Right renal pelvis (tissue), 4 donors: ENCODE data around the gene SLC22A24. TPM values are rescaled to one million over a fixed set of nuclear protein-coding genes. Genes with fewer than 3 reads are reported as not detected.
"Not testable (repeated sequence)": the region's sequence is repeated elsewhere in the genome, so short reads cannot be mapped to it uniquely, and the experiment has no call there.

Source experiments
- DNase-seq, 4 donors: peaks; one replicate each; pipeline ENCODE4 v3.0.0-alpha.2; 2013; ENCODE audit warnings: low read depth in 4 of 4, low spot score in 3 of 4, missing footprints in 1 of 4
- polyA plus RNA-seq, 4 donors: library from polyadenylated mRNA; unstranded; fragments of 120-200 nt; gene quantifications; one replicate each; pipeline ENCODE4 v1.2.1, GENCODE V29; 2013; ENCODE audit not compliant: insufficient read length in 4 of 4

SLC22A24 gene, protein sequence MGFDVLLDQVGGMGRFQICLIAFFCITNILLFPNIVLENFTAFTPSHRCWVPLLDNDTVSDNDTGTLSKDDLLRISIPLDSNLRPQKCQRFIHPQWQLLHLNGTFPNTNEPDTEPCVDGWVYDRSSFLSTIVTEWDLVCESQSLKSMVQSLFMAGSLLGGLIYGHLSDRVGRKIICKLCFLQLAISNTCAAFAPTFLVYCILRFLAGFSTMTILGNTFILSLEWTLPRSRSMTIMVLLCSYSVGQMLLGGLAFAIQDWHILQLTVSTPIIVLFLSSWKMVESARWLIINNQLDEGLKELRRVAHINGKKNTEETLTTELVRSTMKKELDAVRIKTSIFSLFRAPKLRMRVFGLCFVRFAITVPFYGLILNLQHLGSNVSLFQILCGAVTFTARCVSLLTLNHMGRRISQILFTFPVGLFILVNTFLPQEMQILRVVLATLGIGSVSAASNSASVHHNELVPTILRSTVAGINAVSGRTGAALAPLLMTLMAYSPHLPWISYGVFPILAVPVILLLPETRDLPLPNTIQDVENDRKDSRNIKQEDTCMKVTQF
- polyA plus RNA-seq: under 1 TPM; 0.14 to 0.86 (median 0.35) TPM

DNA sequence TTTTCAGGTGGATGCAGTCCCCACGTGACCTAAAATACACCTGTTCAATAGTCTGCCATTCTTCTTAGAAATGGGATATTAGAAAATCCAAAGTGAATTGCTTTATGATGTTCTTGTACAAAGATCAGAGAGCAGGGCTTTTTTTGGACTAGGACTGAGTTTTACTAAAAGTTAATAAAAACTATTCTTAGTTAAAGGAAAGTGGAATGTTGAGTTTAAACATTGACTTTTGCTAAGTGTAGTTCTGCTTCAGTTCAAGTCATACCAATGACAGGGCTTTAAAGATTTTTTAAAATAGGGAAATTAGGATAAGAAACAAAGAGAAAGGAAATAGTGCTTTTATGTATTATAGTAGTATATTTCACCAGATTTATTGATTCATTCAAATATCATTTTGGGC lies at the start of gene SLC22A24:
TSS of gene SLC22A24 (minus strand) at position 101 of the 400 bp plus-strand sequence. CDS start 442 bp downstream, outside the sequence.
- no peak for DNase-seq

DNA sequence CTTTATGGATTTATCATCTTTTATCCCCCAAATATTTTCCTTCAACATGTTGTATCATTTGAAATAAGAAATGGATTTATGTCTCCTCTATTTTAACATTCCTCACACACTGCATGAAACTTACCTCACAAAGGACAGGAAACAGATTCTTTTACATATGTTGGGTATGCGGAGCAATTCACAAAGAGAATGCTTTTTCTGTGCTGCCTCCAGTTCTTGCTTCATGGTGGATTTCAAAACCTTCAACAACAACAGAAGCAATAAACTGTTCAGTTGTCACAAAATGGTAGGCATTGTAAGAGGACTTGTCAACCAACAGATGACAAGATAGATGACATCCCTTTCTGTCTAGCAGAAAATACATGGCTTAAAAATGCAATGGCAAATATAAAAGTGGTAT lies 36.5 kb upstream of the SLC22A24 start:
- no peak for DNase-seq

DNA sequence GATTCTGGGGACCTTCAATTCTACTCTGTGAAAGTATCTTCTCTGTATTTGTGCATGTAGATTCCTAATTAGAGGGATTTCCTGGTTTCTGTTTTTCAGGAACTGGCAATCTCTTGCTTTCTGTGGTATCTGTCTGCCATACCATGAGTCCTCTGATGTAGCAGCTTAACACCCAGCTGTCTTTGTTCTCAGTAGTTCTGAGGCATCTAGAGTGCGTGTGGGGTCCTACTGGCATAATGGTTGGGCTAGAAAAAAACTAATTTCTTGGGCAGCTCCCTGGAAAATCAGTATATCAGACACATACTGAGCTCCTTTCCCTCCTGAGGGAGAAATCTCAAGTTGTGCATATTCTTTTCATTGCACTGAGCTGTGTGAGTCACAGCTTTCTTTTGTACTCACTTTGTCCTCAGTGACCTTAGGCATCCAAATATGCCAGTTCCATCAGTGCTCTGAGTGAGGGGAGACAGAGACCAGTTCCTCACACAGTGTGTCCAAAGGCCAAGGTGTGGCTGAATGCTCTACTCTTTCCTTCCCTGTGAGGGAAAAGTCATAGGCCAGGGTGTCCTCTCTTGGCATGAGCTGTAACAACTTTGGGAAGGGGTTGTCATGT lies 35.5 kb upstream of the SLC22A24 start:
- no peak for DNase-seq

DNA sequence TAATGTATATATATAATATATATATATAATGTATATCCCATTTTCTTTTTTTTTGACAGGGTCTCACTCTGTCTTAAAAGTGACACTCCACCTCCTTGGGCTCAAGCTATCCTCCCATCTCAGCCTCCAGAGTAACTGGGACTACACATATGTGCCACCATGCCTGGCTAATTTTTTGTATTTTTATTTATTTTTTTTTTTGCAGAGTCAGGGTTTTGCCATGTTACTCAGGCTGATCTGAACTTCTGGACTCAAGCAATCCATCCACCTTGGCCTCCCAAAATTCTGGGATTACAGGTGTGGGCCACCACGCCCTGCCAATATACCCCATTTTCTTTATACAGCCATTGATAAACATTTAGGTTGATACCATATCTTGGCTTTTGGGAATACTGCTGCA lies 33.9 kb upstream of the SLC22A24 start:
- DNase-seq: no peak

DNA sequence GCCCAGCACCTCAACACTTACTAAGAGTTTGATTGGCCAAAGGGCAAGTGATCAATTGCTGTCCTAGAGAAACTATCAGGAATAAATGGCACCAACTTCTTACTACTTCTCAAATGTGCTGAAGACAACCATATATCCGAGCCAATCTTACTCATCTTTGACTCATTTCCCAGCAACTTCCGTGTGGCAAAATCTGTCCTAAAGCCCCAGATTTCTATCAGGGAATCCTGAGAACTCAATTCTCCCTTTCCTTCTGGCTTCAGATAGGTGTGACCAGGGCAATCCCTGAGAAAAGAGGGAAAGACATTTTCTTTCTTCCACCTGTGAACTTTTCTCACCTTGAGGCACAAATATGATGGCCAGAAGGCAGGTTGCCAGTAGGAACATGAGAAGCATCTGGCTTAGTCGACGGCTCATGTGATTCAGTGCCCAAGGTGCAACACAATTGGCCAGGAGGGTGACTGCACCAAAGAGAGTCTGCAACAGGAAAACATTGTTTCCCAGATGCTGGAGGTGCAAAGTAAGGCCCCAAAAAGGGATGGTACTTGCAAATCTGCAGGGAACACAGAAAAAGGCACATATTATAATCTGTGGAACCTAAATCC lies 21.8 kb upstream of the SLC22A24 start:
- no peak for DNase-seq

DNA sequence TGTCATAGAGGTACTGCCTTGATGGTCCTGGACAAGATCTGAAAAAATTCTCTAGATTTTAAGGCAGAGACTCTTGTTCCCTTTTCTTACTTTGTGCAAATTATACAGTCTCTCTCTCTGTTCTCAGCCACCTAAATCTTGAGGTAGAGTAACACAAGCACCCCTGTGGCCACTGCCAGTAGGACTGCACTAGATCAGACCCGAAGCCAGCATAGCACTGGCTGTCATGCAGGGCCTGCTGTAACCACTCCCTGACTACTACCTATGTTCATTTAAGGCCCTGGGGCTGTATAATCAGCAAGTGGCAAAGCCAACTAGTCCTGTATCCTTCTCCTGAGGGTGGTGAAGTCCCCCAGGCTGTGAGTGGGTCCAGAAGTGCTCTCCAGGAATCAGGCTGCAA lies 11.8 kb upstream of the SLC22A24 start:
- no peak for DNase-seq

DNA sequence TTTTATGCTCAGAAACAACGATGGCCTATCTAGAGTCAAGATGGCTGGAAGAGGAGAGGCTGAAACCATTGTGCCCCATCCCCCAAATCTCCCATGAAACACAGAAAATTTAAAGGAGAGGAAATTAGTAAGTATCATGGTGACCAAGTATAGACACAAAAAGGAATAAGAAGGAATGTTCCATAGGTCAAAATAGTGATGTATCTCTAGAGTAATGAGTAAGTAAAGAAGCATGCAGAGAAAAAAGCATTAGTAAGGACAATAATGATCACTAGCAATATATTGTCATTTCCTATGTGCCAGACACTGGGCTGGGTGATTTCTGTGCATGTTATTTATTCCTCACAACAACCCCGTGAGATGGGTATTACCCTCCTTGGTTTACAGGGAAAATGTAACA lies 2.6 kb upstream of the SLC22A24 start:
- no peak for DNase-seq

DNA sequence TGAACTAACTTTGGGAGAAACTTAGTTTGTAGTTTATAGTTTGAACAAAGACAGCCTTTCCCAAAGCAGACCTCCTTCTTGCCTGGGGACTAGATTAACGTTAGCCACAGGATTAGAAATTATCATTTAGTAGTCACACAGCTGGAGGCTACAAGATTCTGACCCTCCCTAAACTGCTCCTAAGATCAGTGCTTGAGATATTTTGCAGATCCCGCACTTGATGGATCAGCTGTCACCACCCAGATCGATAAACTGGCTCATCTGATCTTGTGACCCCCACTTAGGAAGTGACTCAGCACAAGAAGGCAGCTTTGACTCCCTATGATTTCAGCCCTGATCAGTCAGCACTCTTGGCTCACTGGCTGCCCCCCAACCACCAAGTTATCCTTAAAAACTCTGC lies 1.6 kb downstream of the SLC22A24 start:
- DNase-seq: no peak

DNA sequence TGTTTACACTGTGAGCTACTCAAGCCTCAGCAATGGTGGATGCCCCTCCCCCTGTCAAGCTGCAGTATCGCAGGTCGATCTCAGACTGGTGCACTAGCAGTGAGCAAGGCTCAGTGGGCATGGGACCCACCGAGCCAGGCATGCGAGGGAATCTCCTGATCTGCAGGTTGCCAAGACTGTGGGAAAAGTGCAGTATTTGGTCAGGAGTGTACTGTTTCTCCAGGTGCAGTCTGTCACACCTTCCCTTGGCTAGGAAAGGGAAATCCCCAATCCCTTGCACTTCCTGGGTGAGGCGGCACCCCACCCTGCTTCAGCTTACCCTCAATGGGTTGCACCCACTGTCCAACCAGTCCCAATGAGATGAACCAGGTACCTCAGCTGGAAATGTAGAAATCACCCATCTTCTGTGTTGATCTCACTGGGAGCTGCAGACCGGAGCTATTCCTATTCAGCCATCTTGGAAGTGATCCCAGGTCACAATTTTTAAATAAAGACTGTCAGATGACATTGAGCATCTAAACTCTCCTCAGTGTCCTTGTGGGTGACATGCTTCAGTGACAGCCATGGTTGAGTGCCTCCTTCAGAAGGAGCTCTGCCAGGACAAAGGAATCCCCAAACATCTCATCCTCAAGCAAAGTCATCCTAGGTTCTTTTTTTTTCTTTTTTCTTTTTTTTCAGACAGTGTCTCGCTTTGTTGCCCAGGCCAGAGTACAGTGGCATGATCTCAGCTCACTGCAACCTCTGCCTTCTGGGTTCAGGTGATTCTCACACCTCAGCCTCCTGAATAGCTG lies 10.8 kb downstream of the SLC22A24 start:
- DNase-seq: no peak

DNA sequence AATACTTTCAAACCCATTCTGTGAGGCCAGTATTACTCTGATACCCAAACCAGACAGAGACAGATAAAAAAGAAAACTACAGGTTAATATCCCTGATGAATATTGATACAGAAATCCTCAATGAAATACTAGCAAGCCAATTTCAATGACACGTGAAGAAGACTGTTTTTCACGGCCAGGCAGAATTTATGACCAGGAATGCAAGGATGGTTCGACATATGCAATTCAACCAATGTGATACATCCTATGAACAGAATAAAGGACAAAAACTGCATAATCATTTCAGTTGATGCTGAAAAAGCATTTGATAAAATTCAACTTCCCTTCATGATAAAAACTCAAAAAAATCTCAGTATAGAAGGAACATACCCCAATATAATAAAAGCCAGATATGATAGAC lies 44.5 kb downstream of the SLC22A24 start:
- DNase-seq: no peak

DNA sequence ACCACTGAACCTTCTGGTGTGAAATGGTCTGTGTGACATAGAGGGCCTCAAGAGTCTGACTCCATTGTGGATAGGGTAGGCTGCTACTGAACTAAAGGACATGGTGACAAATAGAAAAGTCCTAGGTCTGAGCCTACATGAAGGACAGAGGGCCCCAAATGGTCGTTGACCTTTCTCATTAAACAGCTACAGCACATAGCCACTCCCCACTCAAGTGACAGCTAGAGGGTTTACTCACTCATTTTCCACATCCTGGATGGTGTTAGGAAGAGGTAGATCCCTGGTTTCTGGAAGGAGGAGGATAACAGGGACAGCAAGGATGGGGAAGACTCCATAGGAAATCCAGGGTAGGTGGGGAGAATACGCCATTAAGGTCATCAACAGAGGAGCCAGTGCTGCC lies 63.3 kb downstream of the SLC22A24 start:
- no peak for DNase-seq

DNA sequence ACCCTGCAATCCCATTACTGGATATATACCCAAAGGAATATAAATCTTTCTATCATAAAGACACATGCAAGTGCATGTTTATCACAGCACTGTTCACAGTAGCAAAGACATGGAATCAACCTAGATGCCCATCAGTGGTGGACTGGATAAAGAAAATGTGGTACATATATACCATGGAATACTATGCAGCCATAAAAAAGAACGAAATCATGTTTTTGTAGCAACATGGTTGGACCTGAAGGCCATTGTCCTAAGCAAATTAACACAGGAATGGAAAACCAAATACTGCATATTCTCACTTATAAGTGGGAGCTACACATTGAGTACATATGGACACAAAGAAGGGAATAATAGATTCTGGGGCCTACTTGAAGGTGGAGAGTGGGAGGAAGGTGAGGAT lies 97.8 kb downstream of the SLC22A24 start:
- not testable (repeated sequence) for DNase-seq

DNA sequence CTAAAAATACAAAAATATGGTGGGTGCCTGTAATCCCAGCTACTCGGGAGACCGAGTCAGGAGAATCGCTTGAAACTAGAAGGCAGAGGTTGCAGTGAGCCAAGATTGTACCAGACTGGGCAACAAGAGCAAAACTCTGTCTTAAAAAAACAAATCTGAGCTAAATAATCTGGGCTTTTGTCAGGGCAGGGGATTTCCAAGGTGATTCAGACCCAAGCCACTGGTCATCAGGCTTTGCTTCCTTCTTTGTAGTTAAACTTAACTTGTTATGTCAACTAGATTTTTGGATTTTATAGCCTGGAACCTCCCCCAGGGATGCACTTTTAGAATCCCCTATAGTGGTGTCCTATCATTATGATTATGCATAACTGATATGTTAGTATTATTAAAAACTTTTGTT lies 101.4 kb downstream of the SLC22A24 start:
- DNase-seq: no peak

DNA sequence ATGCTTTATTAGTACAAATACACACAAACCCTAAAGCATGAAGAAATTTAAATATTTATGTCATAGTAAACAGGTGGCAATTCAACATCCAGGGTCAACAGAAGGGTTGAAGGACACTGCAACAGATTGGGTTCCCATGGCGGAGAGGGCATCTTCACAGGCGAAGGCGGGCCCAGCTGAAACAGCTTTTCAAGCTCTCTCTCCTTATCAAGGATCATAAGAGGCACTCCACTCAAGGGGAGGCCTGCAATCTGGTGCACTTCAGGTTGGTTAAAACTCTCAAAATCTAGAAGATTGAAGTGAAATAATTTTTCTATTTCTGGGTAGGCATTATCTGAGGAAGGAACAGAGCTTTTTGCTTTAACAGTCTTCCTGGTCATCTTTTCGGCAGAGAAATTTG lies 111.6 kb downstream of the SLC22A24 start:
- DNase-seq: no peak

Other genes with a start within 250 kb of the SLC22A24 start
- gene CHRM1, start 222.9 kb downstream of the SLC22A24 start, polyA plus RNA-seq: under 1 TPM; 0.07 to 0.13 (median 0.09) TPM
- 10 to 100 TPM; 20.2 to 38.4 (median 30.5) TPM for gene SLC22A6, start 159.3 kb downstream of the SLC22A24 start, polyA plus RNA-seq
- gene SLC22A8, start 128.4 kb downstream of the SLC22A24 start, polyA plus RNA-seq: 10 to 100 TPM; 33.7 to 58.1 (median 46.7) TPM
- gene SLC22A25, start 99.4 kb upstream of the SLC22A24 start, polyA plus RNA-seq: not detected
- gene SLC22A9, start 225.6 kb upstream of the SLC22A24 start, polyA plus RNA-seq: under 1 TPM in 2 of 4 donors, not detected in 2; 0.05 to 0.13 TPM